Measurements from ENCODE around the gene KIT.

KIT gene

DNA sequence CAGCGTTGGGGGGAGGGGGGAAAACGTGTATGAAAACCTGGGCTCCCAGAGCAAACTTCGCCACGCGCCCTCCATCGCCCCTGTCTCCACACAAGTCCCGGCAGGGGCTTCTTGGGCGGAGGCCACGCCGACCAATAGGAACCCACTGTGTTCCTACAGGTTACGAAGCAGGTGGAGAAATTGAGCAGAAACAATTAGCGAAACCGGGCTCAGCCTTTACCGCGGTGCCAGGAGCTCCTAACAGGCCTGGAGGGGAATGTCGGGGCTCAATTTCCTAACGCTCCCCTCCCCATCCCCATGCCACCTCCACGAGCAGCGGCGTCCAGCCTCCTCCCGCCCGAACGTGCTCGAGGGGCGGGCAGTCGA, 589 bp upstream of the KIT start:
- Histone ChIP-seq H3K36me3 (ENCODE audit: insufficient read depth, low read length) (no peaks in the 10 kb centered on the region), H3F3A (ENCODE audit: insufficient read depth, low read length) (no peaks in the 10 kb centered on the region), H3K9me2 (ENCODE audit: low read depth, low read length) (no peaks in the 10 kb centered on the region), H3K4me2 (ENCODE audit: low read length) (no peak overlapping the region), H3K27me3 (ENCODE audit: insufficient read depth, low read length) (no peaks in the 10 kb centered on the region), H3K4me1 (ENCODE audit: insufficient read depth, low read length, severe bottlenecking) (no peaks in the 10 kb centered on the region), H3K9ac (ENCODE audit: low read length) (no peak overlapping the region), H4K20me1 (ENCODE audit: insufficient read depth, low read length) (no peaks in the 10 kb centered on the region), H3K27ac (ENCODE audit: low read depth, low read length, poor library complexity, severe bottlenecking) (no peak overlapping the region), H3K79me2 (ENCODE audit: insufficient read depth, low read length) (no peaks in the 10 kb centered on the region), H2AFZ (ENCODE audit: low read length) (no peak overlapping the region), H3K9me3 (ENCODE audit: low read length) (no peaks in the 10 kb centered on the region), H3K4me3 (ENCODE audit: low read depth, low read length, poor library complexity, severe bottlenecking) (no peak overlapping the region)
- no peak for TF ChIP-seq EZH2 (IDR thresholded peaks at IDR 0.05; ENCODE audit: borderline replicate concordance, low read length)
- TF ChIP-seq, protein P1, sequence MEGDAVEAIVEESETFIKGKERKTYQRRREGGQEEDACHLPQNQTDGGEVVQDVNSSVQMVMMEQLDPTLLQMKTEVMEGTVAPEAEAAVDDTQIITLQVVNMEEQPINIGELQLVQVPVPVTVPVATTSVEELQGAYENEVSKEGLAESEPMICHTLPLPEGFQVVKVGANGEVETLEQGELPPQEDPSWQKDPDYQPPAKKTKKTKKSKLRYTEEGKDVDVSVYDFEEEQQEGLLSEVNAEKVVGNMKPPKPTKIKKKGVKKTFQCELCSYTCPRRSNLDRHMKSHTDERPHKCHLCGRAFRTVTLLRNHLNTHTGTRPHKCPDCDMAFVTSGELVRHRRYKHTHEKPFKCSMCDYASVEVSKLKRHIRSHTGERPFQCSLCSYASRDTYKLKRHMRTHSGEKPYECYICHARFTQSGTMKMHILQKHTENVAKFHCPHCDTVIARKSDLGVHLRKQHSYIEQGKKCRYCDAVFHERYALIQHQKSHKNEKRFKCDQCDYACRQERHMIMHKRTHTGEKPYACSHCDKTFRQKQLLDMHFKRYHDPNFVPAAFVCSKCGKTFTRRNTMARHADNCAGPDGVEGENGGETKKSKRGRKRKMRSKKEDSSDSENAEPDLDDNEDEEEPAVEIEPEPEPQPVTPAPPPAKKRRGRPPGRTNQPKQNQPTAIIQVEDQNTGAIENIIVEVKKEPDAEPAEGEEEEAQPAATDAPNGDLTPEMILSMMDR (IDR thresholded peaks at IDR 0.05; ENCODE audit: low read length) = no peak

DNA sequence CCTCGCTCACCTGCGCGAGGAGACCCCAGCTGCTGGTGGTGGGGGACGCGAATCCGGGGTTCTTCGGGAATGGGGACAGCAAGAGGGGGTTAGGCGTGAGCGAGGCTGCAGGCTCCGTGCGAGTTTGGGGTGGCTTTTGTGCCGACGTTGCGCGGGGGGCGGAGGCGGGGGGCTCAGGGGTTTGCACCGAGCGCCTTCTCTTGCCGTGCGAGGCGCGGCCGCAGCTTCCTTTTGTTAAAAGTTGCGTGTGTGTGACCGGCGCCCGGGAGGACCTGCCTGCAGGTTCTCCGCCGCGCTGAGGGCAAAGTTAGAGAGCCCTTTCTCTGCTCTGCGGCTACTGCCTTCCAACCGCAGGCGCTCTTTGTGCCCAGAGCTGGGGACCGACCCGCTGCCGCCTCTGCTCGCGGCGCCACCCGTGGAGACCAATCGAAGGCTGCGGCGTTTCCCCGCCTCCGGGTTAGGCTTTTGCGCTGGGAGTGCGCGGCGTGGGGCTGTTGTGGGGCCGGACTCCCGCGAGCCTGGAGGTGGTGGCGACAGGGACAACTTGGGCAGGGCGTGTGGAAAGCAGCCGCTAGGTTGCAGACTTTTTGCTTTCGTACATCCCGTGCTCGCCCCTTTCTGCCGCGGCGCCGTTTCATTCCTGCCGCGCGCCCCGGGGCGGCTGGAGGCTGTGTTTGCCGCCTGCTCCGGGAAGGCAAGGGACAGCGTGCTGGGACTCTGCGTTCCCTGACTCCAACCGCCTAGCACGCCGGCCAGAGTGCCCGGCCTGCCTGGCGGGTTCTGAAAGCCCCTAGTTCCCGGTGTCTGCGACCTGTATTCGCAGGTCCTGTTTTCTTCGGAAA, 716 bp downstream of the KIT start:
- no peaks in the 10 kb centered on the region for H3K27me3 ChIP-seq (ENCODE audit: insufficient read depth, low read length)
- H3K4me2 ChIP-seq (ENCODE audit: low read length) = no peak overlapping the region
- H3K9me2 ChIP-seq (ENCODE audit: low read depth, low read length) = no peaks in the 10 kb centered on the region
- TF ChIP-seq, protein P1 (IDR thresholded peaks at IDR 0.05; ENCODE audit: low read length) = no peak
- TF ChIP-seq EZH2 (IDR thresholded peaks at IDR 0.05; ENCODE audit: borderline replicate concordance, low read length) = no peak
- no peaks in the 10 kb centered on the region for H3K9me3 ChIP-seq (ENCODE audit: low read length)
- no peaks in the 10 kb centered on the region for H3K36me3 ChIP-seq (ENCODE audit: insufficient read depth, low read length)
- no peaks in the 10 kb centered on the region for H3F3A ChIP-seq (ENCODE audit: insufficient read depth, low read length)
- H3K27ac ChIP-seq (ENCODE audit: low read depth, low read length, poor library complexity, severe bottlenecking) = no peak overlapping the region
- no peak overlapping the region for H2AFZ ChIP-seq (ENCODE audit: low read length)
- H3K9ac ChIP-seq (ENCODE audit: low read length) = no peak overlapping the region
- H3K79me2 ChIP-seq (ENCODE audit: insufficient read depth, low read length) = no peaks in the 10 kb centered on the region
- no peaks in the 10 kb centered on the region for H4K20me1 ChIP-seq (ENCODE audit: insufficient read depth, low read length)
- no peaks in the 10 kb centered on the region for H3K4me1 ChIP-seq (ENCODE audit: insufficient read depth, low read length, severe bottlenecking)
- no peak overlapping the region for H3K4me3 ChIP-seq (ENCODE audit: low read depth, low read length, poor library complexity, severe bottlenecking)

DNA sequence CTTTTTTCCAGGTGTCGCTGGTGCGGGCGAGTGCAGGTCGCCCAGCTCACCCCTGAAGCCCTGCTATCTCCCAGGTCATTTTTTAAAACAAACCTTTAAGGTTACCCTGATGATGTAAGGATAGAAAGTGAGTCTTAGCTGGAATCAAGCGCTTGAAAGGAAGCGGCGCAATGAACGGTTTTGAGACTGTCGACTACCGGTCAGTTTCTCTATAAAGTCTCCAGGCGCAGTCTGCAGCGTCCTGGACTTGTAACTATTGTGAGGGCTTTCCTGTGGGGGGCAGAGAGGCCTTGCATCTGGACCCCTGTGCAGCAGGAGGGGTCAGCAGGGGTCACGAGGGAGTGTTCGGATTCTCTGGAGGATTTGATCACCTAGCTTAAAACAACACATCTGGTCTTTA, 1.6 kb downstream of the KIT start:
- H3K4me1 ChIP-seq (ENCODE audit: insufficient read depth, low read length, severe bottlenecking) = no peaks in the 10 kb centered on the region
- H3K9me2 ChIP-seq (ENCODE audit: low read depth, low read length) = no peaks in the 10 kb centered on the region
- no peaks in the 10 kb centered on the region for H3K9me3 ChIP-seq (ENCODE audit: low read length)
- no peak overlapping the region for H3K9ac ChIP-seq (ENCODE audit: low read length)
- no peak overlapping the region for H2AFZ ChIP-seq (ENCODE audit: low read length)
- H3K4me2 ChIP-seq (ENCODE audit: low read length) = no peak overlapping the region
- no peaks in the 10 kb centered on the region for H3F3A ChIP-seq (ENCODE audit: insufficient read depth, low read length)
- H3K4me3 ChIP-seq (ENCODE audit: low read depth, low read length, poor library complexity, severe bottlenecking) = no peak overlapping the region
- no peaks in the 10 kb centered on the region for H3K27me3 ChIP-seq (ENCODE audit: insufficient read depth, low read length)
- TF ChIP-seq, protein P1 (IDR thresholded peaks at IDR 0.05; ENCODE audit: low read length) = no peak
- TF ChIP-seq EZH2 (IDR thresholded peaks at IDR 0.05; ENCODE audit: borderline replicate concordance, low read length) = no peak
- no peaks in the 10 kb centered on the region for H3K79me2 ChIP-seq (ENCODE audit: insufficient read depth, low read length)
- no peaks in the 10 kb centered on the region for H3K36me3 ChIP-seq (ENCODE audit: insufficient read depth, low read length)
- H4K20me1 ChIP-seq (ENCODE audit: insufficient read depth, low read length) = no peaks in the 10 kb centered on the region
- no peak overlapping the region for H3K27ac ChIP-seq (ENCODE audit: low read depth, low read length, poor library complexity, severe bottlenecking)

Data from OCI-LY1 (cell line).